ENCODE results near the gene SLC17A9. TPM values are rescaled to one million over a fixed set of nuclear protein-coding genes. Genes with fewer than 3 reads are reported as not detected.
A peak's percentile ranks its signal among the peaks of the same experiment; 100 is the strongest.

Gene SLC17A9
- total and polyA plus RNA-seq, 4 donors: 0.69 to 2.4 (median 1.3) TPM

GRCh38 chr20:62937268-62938104 lies 15.0 kb upstream of the SLC17A9 start:
- Histone ChIP-seq H3K9me3 (ENCODE audit: control insufficient read depth, insufficient read depth, low read length) (no peaks in the 10 kb centered on the region), H3K4me3 (ENCODE audit: low read depth, low read length) (peak overlapping the region; percentile 92), H3K27ac (ENCODE audit: low read depth, low read length) (peak overlapping the region; percentile 91), H3K36me3 (ENCODE audit: control insufficient read depth, insufficient read depth, low read length) (peaks cover 25% of the 10 kb centered on the region), H3K27me3 (ENCODE audit: control insufficient read depth, insufficient read depth, low read length) (no peaks in the 10 kb centered on the region), H3K4me1 (ENCODE audit: control insufficient read depth, insufficient read depth, low read length) (peaks cover 32% of the 10 kb centered on the region)
- WGBS (ENCODE audit: insufficient coverage): under 1% methylated on average over 80 of the region's 92 CpGs
- peak; percentile 86 to 98 (median 92) for DNase-seq (ENCODE audit: low read depth in 4 of 6, low spot score in 6 of 6)

GRCh38 chr20:62938105-62938888 lies 14.2 kb upstream of the SLC17A9 start, which contains the start of gene GID8:
Gene GID8 (plus strand): TSS chr20:62938147. CDS start chr20:62941503, 3,356 bp downstream.
- peaks cover 28% of the 10 kb centered on the region for H3K36me3 ChIP-seq (ENCODE audit: control insufficient read depth, insufficient read depth, low read length)
- WGBS (ENCODE audit: insufficient coverage): under 1% methylated on average over 73 of the region's 79 CpGs
- H3K9me3 ChIP-seq (ENCODE audit: control insufficient read depth, insufficient read depth, low read length): no peaks in the 10 kb centered on the region
- DNase-seq (ENCODE audit: low read depth in 4 of 6, low spot score in 6 of 6): peak in 2 of 6 donors; percentile 37 to 62
- peaks cover 32% of the 10 kb centered on the region for H3K4me1 ChIP-seq (ENCODE audit: control insufficient read depth, insufficient read depth, low read length)
- H3K4me3 ChIP-seq (ENCODE audit: low read depth, low read length): peak within 1 kb of the TSS; percentile 92
- H3K27ac ChIP-seq (ENCODE audit: low read depth, low read length): peak within 1 kb of the TSS; percentile 91
- H3K27me3 ChIP-seq (ENCODE audit: control insufficient read depth, insufficient read depth, low read length): no peaks in the 10 kb centered on the region

GRCh38 chr20:62940875-62941274 lies 11.6 kb upstream of the SLC17A9 start:
- Histone ChIP-seq H3K27me3 (ENCODE audit: control insufficient read depth, insufficient read depth, low read length) (no peaks in the 10 kb centered on the region), H3K4me3 (ENCODE audit: low read depth, low read length) (no peak overlapping the region), H3K4me1 (ENCODE audit: control insufficient read depth, insufficient read depth, low read length) (peaks cover 26% of the 10 kb centered on the region), H3K36me3 (ENCODE audit: control insufficient read depth, insufficient read depth, low read length) (peaks cover 38% of the 10 kb centered on the region), H3K9me3 (ENCODE audit: control insufficient read depth, insufficient read depth, low read length) (no peaks in the 10 kb centered on the region), H3K27ac (ENCODE audit: low read depth, low read length) (no peak overlapping the region)
- DNase-seq (ENCODE audit: low read depth in 4 of 6, low spot score in 6 of 6): no peak
- 95% methylated on average over 8 of the region's 8 CpGs for WGBS (ENCODE audit: insufficient coverage)

- no peaks in the 10 kb centered on the region for H3K27me3 ChIP-seq (ENCODE audit: control insufficient read depth, insufficient read depth, low read length)
These were observed 10.7 kb upstream of the SLC17A9 start for GRCh38 chr20:62941792-62942191.

GRCh38 chr20:62942456-62942855 lies 10.1 kb upstream of the SLC17A9 start:
- Histone ChIP-seq H3K36me3 (ENCODE audit: control insufficient read depth, insufficient read depth, low read length) (peaks cover 50% of the 10 kb centered on the region), H3K9me3 (ENCODE audit: control insufficient read depth, insufficient read depth, low read length) (no peaks in the 10 kb centered on the region), H3K27me3 (ENCODE audit: control insufficient read depth, insufficient read depth, low read length) (no peaks in the 10 kb centered on the region), H3K4me1 (ENCODE audit: control insufficient read depth, insufficient read depth, low read length) (peaks cover 17% of the 10 kb centered on the region), H3K4me3 (ENCODE audit: low read depth, low read length) (no peak overlapping the region), H3K27ac (ENCODE audit: low read depth, low read length) (no peak overlapping the region)
- no CpG with 5 or more reads among the region's 2 CpGs for WGBS (ENCODE audit: insufficient coverage)
- no peak for DNase-seq (ENCODE audit: low read depth in 4 of 6, low spot score in 6 of 6)

More at GRCh38 chr20:62941792-62942191, 10.7 kb upstream of the SLC17A9 start:
- peaks cover 44% of the 10 kb centered on the region for H3K36me3 ChIP-seq (ENCODE audit: control insufficient read depth, insufficient read depth, low read length)
- H3K4me1 ChIP-seq (ENCODE audit: control insufficient read depth, insufficient read depth, low read length): peaks cover 17% of the 10 kb centered on the region
- no peaks in the 10 kb centered on the region for H3K9me3 ChIP-seq (ENCODE audit: control insufficient read depth, insufficient read depth, low read length)
- WGBS (ENCODE audit: insufficient coverage): 86% methylated on average over 1 of the region's 1 CpG
- H3K27ac ChIP-seq (ENCODE audit: low read depth, low read length): no peak overlapping the region
- DNase-seq (ENCODE audit: low read depth in 4 of 6, low spot score in 6 of 6): no peak
- H3K4me3 ChIP-seq (ENCODE audit: low read depth, low read length): no peak overlapping the region

- H3K36me3 ChIP-seq (ENCODE audit: control insufficient read depth, insufficient read depth, low read length): peaks cover 56% of the 10 kb centered on the region
- H3K4me1 ChIP-seq (ENCODE audit: control insufficient read depth, insufficient read depth, low read length): peaks cover 17% of the 10 kb centered on the region
- no peak overlapping the region for H3K27ac ChIP-seq (ENCODE audit: low read depth, low read length)
- over 99% methylated on average over 12 of the region's 14 CpGs for WGBS (ENCODE audit: insufficient coverage)
- H3K27me3 ChIP-seq (ENCODE audit: control insufficient read depth, insufficient read depth, low read length): no peaks in the 10 kb centered on the region
- no peak overlapping the region for H3K4me3 ChIP-seq (ENCODE audit: low read depth, low read length)
- no peak for DNase-seq (ENCODE audit: low read depth in 4 of 6, low spot score in 6 of 6)
- no peaks in the 10 kb centered on the region for H3K9me3 ChIP-seq (ENCODE audit: control insufficient read depth, insufficient read depth, low read length)
These were observed 9.1 kb upstream of the SLC17A9 start for GRCh38 chr20:62943396-62943795.

GRCh38 chr20:62944184-62944583 lies 8.3 kb upstream of the SLC17A9 start:
- Histone ChIP-seq H3K36me3 (ENCODE audit: control insufficient read depth, insufficient read depth, low read length) (peaks cover 62% of the 10 kb centered on the region), H3K4me3 (ENCODE audit: low read depth, low read length) (no peak overlapping the region), H3K27me3 (ENCODE audit: control insufficient read depth, insufficient read depth, low read length) (no peaks in the 10 kb centered on the region), H3K4me1 (ENCODE audit: control insufficient read depth, insufficient read depth, low read length) (peaks cover 9% of the 10 kb centered on the region), H3K27ac (ENCODE audit: low read depth, low read length) (no peak overlapping the region), H3K9me3 (ENCODE audit: control insufficient read depth, insufficient read depth, low read length) (no peaks in the 10 kb centered on the region)
- DNase-seq (ENCODE audit: low read depth in 4 of 6, low spot score in 6 of 6): no peak
- WGBS (ENCODE audit: insufficient coverage): 85% methylated on average over 6 of the region's 8 CpGs

GRCh38 chr20:62944746-62945145 lies 7.8 kb upstream of the SLC17A9 start:
- H3K27me3 ChIP-seq (ENCODE audit: control insufficient read depth, insufficient read depth, low read length): no peaks in the 10 kb centered on the region
- no peak overlapping the region for H3K27ac ChIP-seq (ENCODE audit: low read depth, low read length)
- 95% methylated on average over 8 of the region's 10 CpGs for WGBS (ENCODE audit: insufficient coverage)
- H3K36me3 ChIP-seq (ENCODE audit: control insufficient read depth, insufficient read depth, low read length): peaks cover 66% of the 10 kb centered on the region
- DNase-seq (ENCODE audit: low read depth in 4 of 6, low spot score in 6 of 6): no peak
- H3K9me3 ChIP-seq (ENCODE audit: control insufficient read depth, insufficient read depth, low read length): no peaks in the 10 kb centered on the region
- H3K4me1 ChIP-seq (ENCODE audit: control insufficient read depth, insufficient read depth, low read length): peaks cover 3% of the 10 kb centered on the region
- no peak overlapping the region for H3K4me3 ChIP-seq (ENCODE audit: low read depth, low read length)

- no peak overlapping the region for H3K27ac ChIP-seq (ENCODE audit: low read depth, low read length)
- H3K9me3 ChIP-seq (ENCODE audit: control insufficient read depth, insufficient read depth, low read length): no peaks in the 10 kb centered on the region
- no peak overlapping the region for H3K4me3 ChIP-seq (ENCODE audit: low read depth, low read length)
- peaks cover 76% of the 10 kb centered on the region for H3K36me3 ChIP-seq (ENCODE audit: control insufficient read depth, insufficient read depth, low read length)
- H3K4me1 ChIP-seq (ENCODE audit: control insufficient read depth, insufficient read depth, low read length): no peaks in the 10 kb centered on the region
- WGBS (ENCODE audit: insufficient coverage): 90% methylated on average over 25 of the region's 25 CpGs
- H3K27me3 ChIP-seq (ENCODE audit: control insufficient read depth, insufficient read depth, low read length): no peaks in the 10 kb centered on the region
- no peak for DNase-seq (ENCODE audit: low read depth in 4 of 6, low spot score in 6 of 6)
These were observed 6.7 kb upstream of the SLC17A9 start for GRCh38 chr20:62945771-62946339.

Measured in spinal cord (tissue), 10 donors.